HG02610 (cell line): Measurements from ENCODE around the gene PVR.
"Not testable (repeated sequence)": the region's sequence is repeated elsewhere in the genome, so short reads cannot be mapped to it uniquely, and the experiment has no call there.

Experiments used
- ATAC-seq: cut with Tn5 transposase; IDR thresholded peaks from one replicate; pipeline ENCODE4 v1.9.1; 2021; ENCODE audit warnings: mild to moderate bottlenecking, moderate library complexity; ENCODE audit not compliant: unreplicated experiment

PVR gene, protein sequence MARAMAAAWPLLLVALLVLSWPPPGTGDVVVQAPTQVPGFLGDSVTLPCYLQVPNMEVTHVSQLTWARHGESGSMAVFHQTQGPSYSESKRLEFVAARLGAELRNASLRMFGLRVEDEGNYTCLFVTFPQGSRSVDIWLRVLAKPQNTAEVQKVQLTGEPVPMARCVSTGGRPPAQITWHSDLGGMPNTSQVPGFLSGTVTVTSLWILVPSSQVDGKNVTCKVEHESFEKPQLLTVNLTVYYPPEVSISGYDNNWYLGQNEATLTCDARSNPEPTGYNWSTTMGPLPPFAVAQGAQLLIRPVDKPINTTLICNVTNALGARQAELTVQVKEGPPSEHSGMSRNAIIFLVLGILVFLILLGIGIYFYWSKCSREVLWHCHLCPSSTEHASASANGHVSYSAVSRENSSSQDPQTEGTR

DNA sequence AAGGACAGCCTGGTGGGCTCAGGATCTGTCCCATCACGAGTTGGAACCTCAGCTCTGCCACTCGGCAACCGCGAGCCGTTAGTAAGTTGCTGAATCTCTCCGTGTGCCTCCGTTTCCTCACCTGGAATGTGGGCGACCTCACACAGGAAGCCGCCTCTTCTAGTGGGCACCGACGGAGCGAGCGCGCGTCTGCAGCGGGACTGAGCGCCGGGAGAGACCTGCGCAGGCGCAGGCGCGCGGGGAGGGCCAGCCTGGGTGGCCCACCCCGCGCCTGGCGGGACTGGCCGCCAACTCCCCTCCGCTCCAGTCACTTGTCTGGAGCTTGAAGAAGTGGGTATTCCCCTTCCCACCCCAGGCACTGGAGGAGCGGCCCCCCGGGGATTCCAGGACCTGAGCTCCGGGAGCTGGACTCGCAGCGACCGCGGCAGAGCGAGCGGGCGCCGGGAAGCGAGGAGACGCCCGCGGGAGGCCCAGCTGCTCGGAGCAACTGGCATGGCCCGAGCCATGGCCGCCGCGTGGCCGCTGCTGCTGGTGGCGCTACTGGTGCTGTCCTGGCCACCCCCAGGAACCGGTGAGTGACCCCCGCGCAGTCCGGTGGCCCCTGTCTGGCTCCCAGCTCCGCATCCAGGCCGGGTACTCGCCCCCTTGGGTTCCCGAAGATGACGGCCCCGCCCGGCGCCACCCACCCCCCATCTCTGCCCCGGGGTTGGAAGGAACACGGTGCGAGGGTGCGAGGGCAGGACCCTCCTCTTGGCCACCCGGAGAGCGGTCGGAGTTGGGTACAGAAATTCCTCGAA, at the start of gene PVR:
PVR (plus strand) TSS at position 306 of the 797 bp plus-strand sequence; CDS start at position 493, 187 bp downstream.
- no peak for ATAC-seq

DNA sequence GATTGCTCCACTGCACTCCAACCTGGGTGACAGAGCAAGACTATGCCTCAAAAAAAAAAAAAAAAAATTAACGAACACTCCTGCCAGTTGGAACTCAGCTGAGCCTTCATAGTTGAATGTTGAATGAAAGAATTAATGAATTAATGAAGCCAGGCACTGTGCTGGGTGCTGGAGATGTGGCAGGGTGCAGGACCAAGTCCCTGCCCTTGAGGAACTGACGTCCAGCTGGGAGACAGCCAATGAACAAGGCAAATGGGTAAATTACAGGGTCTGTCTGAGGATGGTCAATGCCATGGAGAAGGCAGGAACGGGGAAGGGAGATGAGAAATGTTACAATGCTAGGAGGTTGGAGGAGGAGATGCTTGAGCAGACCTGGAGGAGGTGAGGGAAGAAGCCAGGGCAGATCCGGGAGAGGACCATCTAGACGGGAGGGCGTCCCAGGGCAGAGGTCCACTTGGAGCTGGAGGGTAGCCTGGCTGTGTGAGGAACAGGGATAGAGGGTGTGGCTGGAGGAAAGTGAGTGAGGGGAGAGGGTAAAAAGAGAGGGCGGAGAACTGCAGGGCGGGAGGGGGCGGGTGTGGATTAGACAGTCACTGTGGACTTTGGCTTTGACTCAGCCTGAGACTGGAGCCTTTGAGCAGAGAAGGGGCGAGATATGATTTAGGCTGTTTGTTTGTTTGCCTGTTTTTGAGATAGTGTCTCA, 47.1 kb upstream of the PVR start:
- ATAC-seq, result no peak

DNA sequence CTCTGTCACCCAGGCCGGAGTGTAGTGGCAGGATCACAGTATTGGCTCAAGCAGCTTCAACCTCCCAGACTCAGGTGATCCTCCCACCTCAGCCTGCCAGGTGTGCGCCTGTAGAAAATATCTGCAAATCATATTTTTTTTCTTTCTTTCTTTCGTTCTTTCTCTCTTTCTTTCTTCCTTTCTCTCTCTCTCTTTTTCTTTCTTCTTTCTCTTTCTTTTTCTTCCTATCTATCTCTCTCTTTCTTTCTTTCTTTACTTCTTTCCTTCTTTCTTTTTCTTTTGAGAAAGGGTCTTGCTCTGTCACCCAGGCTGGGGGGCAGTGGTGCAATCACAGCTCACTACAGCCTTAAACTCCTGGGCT, 46.6 kb upstream of the PVR start:
- no peak for ATAC-seq

DNA sequence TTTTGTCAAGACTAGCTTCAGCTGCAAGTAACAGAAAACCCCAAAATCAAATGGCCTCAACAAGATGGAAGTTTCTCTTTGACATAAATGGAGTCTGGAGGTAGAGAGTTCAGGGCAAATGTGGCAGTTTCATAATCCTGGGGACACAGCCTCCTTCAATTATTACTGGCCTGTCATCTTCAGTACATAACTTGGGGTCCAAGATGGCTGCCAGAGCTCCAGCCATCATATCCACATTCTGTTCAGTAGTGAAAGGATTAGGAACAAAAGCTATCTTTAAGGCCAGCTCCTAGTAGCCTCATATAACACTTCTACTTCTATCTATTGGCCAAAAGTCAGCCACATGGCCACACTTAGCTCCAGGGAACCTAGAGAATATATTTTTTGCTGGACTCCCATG, 45.4 kb upstream of the PVR start:
- no peak for ATAC-seq

DNA sequence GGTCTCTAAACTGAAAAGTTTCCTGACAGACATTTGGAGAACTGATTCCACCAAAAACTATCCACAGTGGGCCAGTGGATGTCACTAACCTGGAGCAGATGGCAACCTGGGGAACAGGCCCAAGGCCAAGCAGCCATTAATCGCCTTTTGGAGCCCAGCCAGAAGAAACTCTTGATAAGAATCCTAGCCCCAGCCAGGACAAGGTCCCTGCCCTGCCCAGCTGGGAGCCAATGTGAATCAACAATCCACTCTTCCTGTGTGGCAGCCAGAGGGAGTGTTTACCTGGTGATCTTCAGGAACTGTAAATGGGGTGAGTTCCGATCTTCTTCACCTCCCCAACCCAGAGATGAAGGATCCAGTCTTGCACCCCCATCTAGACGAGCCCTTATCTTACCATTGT, 44.8 kb upstream of the PVR start:
- no peak for ATAC-seq

DNA sequence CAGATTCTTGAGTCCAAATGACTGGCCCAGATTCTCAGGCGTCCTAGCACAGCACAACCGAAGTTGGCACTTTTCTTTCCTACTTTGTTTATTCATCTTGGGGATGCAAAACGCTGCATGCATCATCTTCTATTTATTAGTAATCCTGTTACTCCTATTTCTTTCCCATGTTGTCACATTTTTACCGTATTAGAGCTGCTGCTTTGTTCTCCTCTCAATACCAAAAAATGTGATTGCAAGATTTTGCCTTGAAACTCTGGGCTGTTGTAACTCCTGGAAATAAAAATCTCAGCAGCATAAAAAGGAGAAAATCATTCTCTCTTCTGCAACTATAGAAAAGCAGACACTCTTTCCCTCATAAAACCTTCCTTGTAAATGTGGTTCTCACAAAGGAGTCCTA, 43.2 kb upstream of the PVR start:
- no peak for ATAC-seq

DNA sequence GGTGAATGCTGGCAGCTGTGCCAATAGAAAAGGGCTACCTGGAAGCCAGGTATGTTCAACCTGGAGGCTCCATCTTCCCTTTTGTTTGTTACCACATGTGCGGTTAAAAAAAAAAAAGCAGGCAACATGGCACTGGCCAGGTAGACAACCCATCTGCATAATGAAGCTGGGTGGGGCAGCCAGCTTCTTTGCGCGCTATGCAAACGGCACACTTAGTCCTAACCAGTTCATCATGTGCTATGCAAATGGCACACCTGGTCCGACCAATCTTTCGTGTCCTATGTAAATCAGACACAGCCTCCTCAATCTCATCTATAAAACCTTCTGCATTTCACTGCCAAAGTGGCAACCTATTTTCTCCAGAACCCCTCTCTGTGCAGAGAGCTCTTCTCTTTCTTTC, 41.6 kb upstream of the PVR start:
- no peak for ATAC-seq

DNA sequence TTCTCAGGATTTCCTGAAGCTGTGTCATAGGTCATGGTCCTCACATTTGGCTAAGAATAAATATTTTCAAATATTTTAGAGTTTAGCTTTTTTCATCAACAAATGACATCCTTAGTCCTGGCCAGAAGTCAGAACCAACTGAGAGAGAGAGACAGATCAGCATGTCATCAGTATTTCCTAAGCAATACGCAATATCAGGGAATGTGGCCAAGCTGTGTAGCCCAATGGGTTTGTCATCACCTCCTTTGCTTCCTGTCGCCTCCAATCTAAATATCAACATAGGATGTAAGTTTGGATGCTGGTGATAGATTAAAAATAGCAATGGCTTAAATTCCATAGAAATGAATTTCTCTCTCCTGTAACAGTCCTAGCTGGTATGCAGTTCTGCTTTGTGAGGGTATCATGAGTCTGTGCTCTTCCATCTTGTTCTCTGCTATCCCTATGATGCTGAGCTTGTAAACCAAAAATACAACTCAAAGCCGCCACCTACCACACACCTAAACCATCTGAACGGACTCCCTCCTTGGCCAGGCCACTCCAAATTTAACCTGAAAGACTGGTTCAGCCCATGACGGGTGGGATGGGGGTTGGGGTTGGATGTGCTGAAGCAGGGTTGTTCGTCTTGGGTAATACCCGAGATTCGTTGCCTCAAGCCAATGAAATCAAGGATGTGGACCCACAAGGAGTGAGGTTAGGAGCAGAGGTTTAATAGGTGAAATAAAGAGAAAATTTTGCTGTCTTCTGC, 40.3 kb upstream of the PVR start:
- ATAC-seq, result no peak

DNA sequence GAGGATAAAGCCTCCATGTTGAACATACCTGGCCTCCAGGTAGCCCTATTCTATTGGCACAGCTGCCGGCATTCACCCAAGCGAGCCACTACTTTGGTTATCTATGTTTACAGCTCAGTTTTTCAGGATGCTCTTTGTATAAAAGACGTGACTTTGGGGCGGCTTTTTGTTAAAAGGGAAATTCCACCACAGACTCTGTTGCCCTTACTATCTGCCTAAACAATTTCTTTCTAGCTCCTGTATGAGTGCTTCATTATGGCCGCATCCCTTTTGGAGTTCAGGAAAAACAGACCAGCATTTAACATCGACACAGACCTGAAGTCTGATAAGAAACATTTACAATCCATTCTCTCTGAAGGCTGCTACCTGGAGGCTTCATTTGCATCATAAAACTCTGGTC, 39.5 kb upstream of the PVR start:
- no peak for ATAC-seq

DNA sequence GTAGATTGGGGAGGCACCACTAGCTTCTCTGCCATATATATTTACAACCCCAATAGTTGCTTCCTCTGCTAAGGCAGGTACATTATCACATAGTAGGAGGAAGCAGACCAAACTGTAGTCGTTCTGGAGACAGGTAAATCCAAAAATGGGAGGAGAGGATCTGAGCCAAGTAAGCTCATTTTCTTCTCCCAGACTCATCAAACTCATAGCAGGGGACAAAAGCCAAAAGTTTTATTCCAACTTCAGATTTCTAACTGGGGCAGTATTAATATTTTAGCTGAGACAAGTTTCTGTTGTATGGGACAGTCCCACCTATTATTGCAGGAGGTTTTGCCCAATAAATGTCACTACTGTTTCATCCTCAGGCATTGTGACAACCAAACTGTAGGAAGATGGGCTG, 38.2 kb upstream of the PVR start:
- no peak for ATAC-seq

DNA sequence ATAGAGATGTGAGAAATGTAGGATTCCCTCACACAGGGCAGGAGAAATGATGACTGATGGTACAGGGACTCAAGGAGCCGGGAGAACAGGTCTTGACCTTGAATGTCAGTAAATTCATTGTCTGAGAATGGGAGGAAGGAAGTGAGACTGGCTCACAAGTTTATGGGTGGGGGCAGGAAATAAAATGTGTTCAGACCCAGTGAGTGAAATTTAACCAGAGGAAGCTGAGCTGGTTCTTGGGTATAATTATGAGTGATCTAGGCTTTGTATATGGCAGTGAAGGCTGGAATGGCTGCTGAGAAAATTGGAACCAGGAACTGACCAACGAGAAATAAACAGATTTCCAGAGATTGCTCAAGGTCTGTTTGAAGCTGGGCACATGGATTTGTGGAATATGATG, 36.7 kb upstream of the PVR start:
- ATAC-seq, result no peak

DNA sequence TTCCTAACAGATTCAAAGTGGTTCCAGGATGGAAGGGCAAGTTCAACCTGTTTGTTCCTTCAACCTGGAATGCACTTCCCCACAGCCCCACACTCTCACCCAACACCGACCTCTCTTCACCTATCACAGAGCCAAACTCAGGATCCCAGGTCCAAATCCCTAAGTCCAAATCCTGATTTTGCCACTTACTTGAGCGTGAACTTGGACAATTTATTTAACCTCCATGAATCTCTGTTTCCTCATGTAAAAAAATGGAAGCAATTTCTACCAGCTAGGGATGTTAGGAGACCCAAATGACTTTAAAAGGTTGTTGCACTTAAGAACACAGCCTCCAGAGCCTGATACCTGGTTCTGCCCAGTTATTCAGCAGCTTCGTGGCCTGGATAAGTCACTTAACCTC, 35.8 kb upstream of the PVR start:
- no peak for ATAC-seq

DNA sequence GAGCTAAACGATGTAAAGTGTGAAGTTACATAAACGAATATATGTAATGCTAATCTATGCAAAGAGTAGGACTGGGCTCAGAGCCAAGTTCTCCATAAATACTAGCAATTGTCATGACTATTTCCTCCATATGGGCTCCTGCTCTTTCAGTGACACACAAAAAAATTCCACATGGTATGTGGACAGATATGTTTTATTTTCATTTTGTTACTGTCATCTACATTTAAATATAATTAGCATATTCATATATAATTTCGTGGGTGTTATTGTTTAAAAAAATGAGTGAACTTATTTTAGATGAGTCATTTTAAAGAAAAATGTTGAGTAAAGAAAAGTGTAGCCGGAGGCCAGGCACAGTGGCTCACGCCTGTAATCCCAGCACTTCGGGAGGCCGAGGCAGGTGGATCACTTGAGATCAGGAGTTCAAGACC, 35.3 kb upstream of the PVR start:
- no peak for ATAC-seq

DNA sequence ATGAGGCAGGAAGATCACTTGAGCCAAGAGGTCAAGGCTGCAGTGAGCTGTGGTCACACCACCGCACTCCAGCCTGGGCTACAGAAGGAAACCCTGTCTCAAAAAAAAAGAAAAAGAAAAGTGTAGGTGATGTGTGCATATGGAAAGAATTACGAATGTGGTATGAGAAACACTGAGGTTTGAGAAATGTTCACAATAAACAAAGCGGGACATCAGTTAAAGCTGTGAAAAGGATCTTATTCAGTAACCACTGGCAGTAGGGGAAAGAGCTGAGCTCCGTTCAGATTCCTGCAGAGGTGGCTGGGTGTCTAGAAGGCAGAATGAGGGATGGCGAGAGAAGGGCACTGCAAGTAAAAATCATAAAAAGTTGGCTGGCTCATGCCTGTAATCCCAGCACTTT, 34.5 kb upstream of the PVR start:
- no peak for ATAC-seq

DNA sequence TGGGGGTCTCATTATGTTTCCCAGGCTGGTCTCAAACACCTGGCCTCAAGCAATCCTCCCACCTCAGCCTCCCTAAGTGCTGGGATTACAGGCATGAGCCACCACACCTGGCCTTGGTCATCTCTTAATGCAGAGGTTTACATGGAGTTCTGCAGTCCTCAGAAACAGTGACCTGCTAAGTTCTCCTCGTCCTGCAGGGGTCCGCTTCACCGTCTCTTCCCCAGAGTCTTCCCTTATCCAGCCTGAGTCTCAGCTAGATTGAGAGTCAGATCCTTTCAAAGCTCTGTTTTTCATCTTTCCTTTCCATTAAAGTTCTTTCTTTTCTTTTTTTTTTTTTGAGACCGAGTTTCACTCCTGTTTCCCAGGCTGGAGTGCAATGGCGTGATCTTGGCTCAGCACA, 33.2 kb upstream of the PVR start:
- ATAC-seq, result not testable (repeated sequence)

DNA sequence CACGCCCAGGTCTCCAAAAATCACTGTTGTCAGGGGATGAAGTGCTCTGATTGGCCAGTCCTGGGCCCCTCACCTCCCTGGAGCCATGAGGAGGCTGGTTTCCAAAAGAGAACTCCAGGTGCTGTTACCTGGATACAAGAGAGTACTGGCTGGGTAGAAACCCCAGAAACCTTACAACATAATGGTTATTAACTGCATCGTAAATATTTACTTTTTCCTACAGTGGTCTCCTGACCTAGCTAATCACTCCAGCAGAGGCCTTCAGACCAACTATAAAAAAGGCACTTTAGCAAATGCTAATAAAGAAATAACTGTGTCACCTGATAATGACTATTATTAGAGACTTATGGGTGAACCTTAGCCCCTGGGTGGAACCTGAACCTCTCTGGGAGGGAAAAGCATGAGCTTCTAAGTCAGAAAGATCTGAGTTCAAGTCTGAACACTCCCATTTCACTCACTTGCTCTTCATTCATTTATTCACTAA, 31.9 kb upstream of the PVR start:
- no peak for ATAC-seq

DNA sequence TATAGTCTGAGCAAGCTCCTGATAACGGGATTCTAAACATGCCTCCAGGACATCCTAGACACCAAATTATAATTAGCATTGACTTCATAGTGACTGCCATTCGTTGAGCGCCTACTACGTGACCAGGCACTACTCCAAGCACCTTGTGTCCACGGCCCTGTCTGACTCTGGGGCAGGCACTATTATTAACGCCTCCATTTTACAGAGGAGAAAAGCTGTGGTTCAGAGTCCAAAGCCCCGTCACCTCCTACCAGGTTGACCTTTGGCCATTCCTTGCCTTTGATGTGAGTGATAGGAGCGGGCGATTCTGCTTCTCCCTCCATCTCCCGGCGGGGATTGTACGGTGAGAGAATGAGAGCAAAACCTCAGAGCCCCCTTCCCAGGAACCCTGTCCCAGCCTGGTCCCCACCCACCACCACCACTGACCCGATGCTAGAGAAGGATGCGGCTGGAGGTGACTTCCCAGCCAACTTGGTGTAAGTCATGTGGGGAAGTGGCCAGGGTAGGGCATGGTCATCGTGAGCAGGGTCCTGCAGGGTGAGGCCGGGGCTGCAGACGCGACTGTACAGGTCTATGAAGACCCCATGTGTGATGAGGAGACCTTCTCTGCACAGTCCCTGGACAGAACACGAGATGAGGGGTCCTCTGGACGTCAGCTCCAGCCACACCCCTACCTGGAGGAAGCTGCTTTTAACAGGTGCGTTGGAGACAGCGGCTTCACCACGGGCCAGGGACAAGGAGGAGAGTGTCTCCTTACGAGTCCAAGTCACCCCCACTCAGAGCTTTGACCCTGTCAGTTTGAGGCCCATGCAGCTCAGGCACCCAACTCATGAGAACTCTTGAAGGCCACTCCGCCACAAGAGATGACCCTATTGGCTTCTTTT, 30.2 kb upstream of the PVR start, which contains the start of gene IGSF23:
IGSF23 (plus strand) TSS at position 269 of the 884 bp plus-strand sequence; CDS start at position 352, 83 bp downstream.
- ATAC-seq, result no peak

DNA sequence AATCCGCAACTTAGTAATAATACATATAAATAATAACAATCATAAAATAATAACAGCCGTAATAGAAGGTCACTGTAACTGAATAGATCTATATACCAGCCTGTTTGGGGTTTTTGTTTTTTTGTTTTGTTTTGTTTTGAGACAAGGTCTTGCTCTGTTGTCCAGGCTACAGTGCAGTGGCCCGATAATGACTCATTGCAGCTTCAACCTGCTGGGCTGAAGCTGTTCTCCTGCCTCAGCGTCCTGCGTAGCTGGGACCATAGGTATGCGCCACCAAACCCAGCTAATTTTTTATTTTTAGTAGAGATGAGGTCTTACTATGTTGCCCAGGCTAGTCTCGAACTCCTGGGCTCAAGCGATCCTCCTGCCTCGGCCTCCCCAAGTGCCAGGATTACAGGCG, 29.4 kb upstream of the PVR start:
- ATAC-seq, result no peak

DNA sequence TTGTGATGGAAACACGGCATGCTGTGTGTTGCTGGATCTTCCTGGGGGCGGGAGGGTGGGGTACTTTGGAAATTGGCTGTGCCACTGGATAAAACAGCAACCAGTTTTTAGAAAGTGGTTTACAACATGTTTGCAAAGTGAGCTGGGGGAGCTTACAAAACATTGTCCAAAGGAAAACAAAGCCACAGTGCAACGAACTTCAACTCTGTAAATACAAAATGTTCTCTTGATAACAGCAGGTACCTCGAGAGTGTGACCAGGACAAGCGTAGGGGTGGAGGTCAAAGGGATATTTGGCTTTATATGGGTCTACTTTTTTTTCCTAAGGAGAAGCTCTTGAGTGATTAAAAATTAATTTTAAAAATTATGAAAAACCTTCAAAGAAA, 27.9 kb upstream of the PVR start:
- no peak for ATAC-seq
